CD4-positive, alpha-beta memory T cell (primary cell): ENCODE data around the gene PCGF2. TPM values are rescaled to one million over a fixed set of nuclear protein-coding genes. Genes with fewer than 3 reads are reported as not detected.

Source experiments
- CTCF ChIA-PET: fragments of 350-600 bp; sonication (Branson Sonifier 250); formaldehyde crosslinking; loops from one replicate; lab custom pipeline; 2021; ENCODE audit warnings: inconsistent platforms; ENCODE audit not compliant: partially characterized antibody; lab: Charles Lee
- POLR2A ChIA-PET: fragments of 350-600 bp; sonication (Branson Sonifier 250); formaldehyde crosslinking; loops from one replicate; lab custom pipeline; 2021; ENCODE audit not compliant: partially characterized antibody; lab: Charles Lee
- DNase-seq, 5 donors: peaks; one replicate each; pipeline versions ENCODE4 v3.0.0 to v3.0.0-alpha.2; 2020 to 2022; ENCODE audit warnings: mixed read lengths in 1 of 5
- H3K27ac ChIP-seq: one replicate; pipeline ENCODE4 v1.7.0; 2013; ENCODE audit warnings: low read depth, low read length
- H3K27me3 ChIP-seq: 2 replicates; pipeline ENCODE4 v1.7.0; 2013; ENCODE audit warnings: mild to moderate bottlenecking, low read length, moderate library complexity; ENCODE audit not compliant: insufficient read depth
- H3K36me3 ChIP-seq: 2 replicates; pipeline ENCODE4 v1.7.0; 2013; ENCODE audit warnings: mild to moderate bottlenecking, low read length, moderate library complexity; ENCODE audit not compliant: insufficient read depth
- H3K4me1 ChIP-seq: 2 replicates; pipeline ENCODE4 v1.7.0; 2013; ENCODE audit warnings: mild to moderate bottlenecking, low read length, moderate library complexity; ENCODE audit not compliant: insufficient read depth
- H3K4me3 ChIP-seq, 2 donors: one replicate each; pipeline ENCODE4 v1.7.0; 2013; ENCODE audit warnings: low read length in 2 of 2, mild to moderate bottlenecking in 1 of 2
- H3K9me3 ChIP-seq, 2 donors: one replicate each; pipeline ENCODE4 v1.7.0; 2013; ENCODE audit warnings: low read length in 2 of 2, control low read depth in 1 of 2; ENCODE audit not compliant: control insufficient read depth in 1 of 2
- H3K27ac Mint-ChIP-seq, 7 donors: one replicate each; pipeline ENCODE4 v1.8.0; 2020 to 2021; ENCODE audit warnings: mixed read lengths in 7 of 7, mild to moderate bottlenecking in 6 of 7, inconsistent platforms in 3 of 7, moderate library complexity in 3 of 7
- H3K27me3 Mint-ChIP-seq, 2 donors: one replicate each; pipeline ENCODE4 v1.8.0; 2020 to 2021; ENCODE audit warnings: mixed read lengths in 2 of 2
- H3K36me3 Mint-ChIP-seq, 2 donors: one replicate each; pipeline ENCODE4 v1.8.0; 2020 to 2021; ENCODE audit warnings: mixed read lengths in 2 of 2, inconsistent platforms in 1 of 2, mild to moderate bottlenecking in 1 of 2
- H3K4me1 Mint-ChIP-seq, 4 donors: one replicate each; pipeline ENCODE4 v1.8.0; 2020 to 2021; ENCODE audit warnings: mixed read lengths in 4 of 4, mild to moderate bottlenecking in 1 of 4
- H3K4me3 Mint-ChIP-seq, 8 donors: one replicate each; pipeline ENCODE4 v1.8.0; 2020 to 2021; ENCODE audit warnings: mixed read lengths in 8 of 8, mild to moderate bottlenecking in 7 of 8, moderate library complexity in 6 of 8, inconsistent platforms in 3 of 8
- H3K9me3 Mint-ChIP-seq, 8 donors: one replicate each; pipeline ENCODE4 v1.8.0; 2020 to 2021; ENCODE audit warnings: mixed read lengths in 8 of 8, mild to moderate bottlenecking in 5 of 8, inconsistent platforms in 3 of 8, moderate library complexity in 1 of 8
- intact Hi-C: fragments of 100-400 bp; cut with micrococcal nuclease; formaldehyde crosslinking; loops from one replicate; pipeline ENCODE4 v1.15.1; 2023
- polyA plus RNA-seq, 2 donors: library from polyadenylated mRNA; unstranded; fragments of 300-500 nt; fragmentation: Illumina TruSeq; gene quantifications; one replicate each; pipeline ENCODE4 v1.2.3, GENCODE V29; 2021
- total RNA-seq, 2 experiments: library from RNA; stranded (reverse); gene quantifications; one replicate each; pipeline ENCODE4 v1.2.3, GENCODE V29; 2021

Gene PCGF2
- total and polyA plus RNA-seq, 4 experiments from 2014 or later: not detected

GRCh38 chr17:38698760-38699159 is 49.4 kb downstream of the PCGF2 start:
- Mint-ChIP-seq H3K36me3 (peaks cover 0 to 16% of the 10 kb centered on the region in 2 donors), H3K27me3 (no peaks in the 10 kb centered on the region), H3K27ac (peak overlapping the region in 2 of 7 donors; percentile 2 to 8), H3K9me3 (no peaks in the 10 kb centered on the region), H3K4me1 (peaks cover 23 to 48% (median 30%) of the 10 kb centered on the region in 4 donors), H3K4me3 (no peak overlapping the region)
- no peaks in the 10 kb centered on the region for H3K9me3 ChIP-seq
- intact Hi-C loops: no loop called here
- H3K4me1 ChIP-seq: peaks cover 33% of the 10 kb centered on the region
- no peak overlapping the region for H3K4me3 ChIP-seq
- ChIA-PET CTCF (interaction anchor here (1.5 kb wide), 1 partner anchor 21 kb away, joined by 5 read pairs; no protein-coding TSS in a partner anchor), POLR2A (interaction anchor here (1.7 kb wide), 1 partner anchor 11 kb away, joined by 5 read pairs; no protein-coding TSS in a partner anchor)
- no peak for DNase-seq
- H3K27ac ChIP-seq: no peak overlapping the region
- H3K36me3 ChIP-seq: no peaks in the 10 kb centered on the region
- no peaks in the 10 kb centered on the region for H3K27me3 ChIP-seq

DNA sequence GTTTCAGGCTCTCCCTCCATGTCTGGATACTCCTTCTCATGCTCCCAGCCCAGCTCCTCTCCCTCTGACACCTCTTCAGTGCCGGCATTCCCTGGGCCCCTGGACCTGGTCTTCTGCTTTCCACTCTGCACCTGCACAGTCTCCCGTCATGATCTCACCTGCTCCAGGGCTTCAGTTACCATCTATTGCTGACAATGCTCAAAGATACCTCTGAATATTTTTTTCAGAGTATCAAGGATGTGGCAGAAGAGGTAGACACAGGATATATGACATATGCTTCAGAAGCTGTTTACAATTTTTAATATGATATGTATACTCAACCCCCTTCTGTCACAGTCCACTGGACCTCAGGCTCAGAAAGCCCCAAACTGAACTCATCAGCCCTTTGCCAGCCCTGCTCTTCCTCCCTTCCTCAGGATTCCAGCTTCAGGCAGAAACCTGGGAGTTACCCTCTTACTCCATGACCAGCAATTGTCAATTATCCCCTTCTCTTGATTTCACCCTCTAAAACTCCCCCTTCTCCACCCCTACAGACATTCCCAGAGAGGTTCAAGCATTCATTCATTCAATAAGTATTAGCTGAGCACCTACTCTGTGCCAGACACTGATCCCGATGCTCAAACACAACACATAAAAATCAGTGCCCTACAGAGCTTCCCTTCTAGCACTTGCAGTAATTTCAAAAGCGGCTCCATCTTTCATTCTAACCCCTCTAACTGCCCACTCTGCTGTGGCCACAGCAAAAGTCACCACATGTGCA is 50.9 kb downstream of the PCGF2 start:
- peak overlapping the region in 6 of 7 donors; percentile 28 to 77 (median 57) for H3K27ac Mint-ChIP-seq
- Histone ChIP-seq H3K27me3 (no peaks in the 10 kb centered on the region), H3K9me3 (no peaks in the 10 kb centered on the region), H3K4me3 (no peak overlapping the region), H3K27ac (no peak overlapping the region), H3K4me1 (peaks cover 26% of the 10 kb centered on the region), H3K36me3 (no peaks in the 10 kb centered on the region)
- H3K36me3 Mint-ChIP-seq: peaks cover 0 to 5% of the 10 kb centered on the region in 2 donors
- CTCF ChIA-PET: interaction anchor here (1.0 to 1.4 kb wide), 4 partner anchors 19 to 38 kb away, joined by 3 to 9 read pairs (median 4); partner anchors contain the start of gene EPOP
- intact Hi-C loops: no loop called here
- peak overlapping the region in 2 of 8 donors; percentile 29 to 50 for H3K4me3 Mint-ChIP-seq
- DNase-seq: no peak
- H3K4me1 Mint-ChIP-seq: peaks cover 23 to 33% (median 24%) of the 10 kb centered on the region in 4 donors
- H3K27me3 Mint-ChIP-seq: peaks cover 0 to 1% of the 10 kb centered on the region in 2 donors
- H3K9me3 Mint-ChIP-seq: peaks cover 0 to 2% (median 0%) of the 10 kb centered on the region in 8 donors
- POLR2A ChIA-PET: interaction anchor here (0.7 to 1.4 kb wide), 3 partner anchors 9 to 31 kb away, joined by 4 to 8 read pairs (median 6); no protein-coding TSS in a partner anchor

- Histone ChIP-seq H3K27ac (no peak overlapping the region), H3K9me3 (no peaks in the 10 kb centered on the region), H3K4me1 (peaks cover 9% of the 10 kb centered on the region), H3K36me3 (no peaks in the 10 kb centered on the region), H3K4me3 (no peak overlapping the region), H3K27me3 (no peaks in the 10 kb centered on the region)
- no peak for DNase-seq
- ChIA-PET CTCF (no interaction called here), POLR2A (no interaction called here)
- Mint-ChIP-seq H3K27ac (peak overlapping the region in 1 of 7 donors; percentile 80), H3K4me1 (peaks cover 12 to 15% (median 13%) of the 10 kb centered on the region in 4 donors), H3K36me3 (no peaks in the 10 kb centered on the region), H3K27me3 (peaks cover 0 to 1% of the 10 kb centered on the region in 2 donors), H3K4me3 (no peak overlapping the region), H3K9me3 (peaks cover 0 to 2% (median 0%) of the 10 kb centered on the region in 8 donors)
- intact Hi-C loops: no loop called here
Measured at GRCh38 chr17:38693700-38694329, 54.3 kb downstream of the PCGF2 start.

DNA sequence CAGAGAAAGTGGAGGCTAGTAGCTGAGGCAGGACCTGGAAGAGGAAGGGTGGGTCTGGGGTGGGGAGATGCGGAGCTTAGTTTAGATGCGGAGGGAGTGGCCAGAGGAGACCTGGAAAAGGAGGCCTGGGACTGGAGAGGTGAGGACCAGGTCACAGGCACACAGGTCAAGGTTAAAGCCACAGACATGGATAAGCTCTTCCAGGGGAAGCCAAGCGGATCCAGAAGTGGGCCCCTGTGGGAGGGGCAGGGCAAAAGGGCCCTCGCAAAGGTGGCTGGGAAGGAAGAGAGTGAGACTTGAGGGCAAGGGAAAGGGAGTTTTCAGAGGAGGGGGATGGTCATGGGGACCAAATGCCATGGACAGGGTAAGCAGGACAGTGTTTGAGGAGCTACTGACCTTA is 57.0 kb downstream of the PCGF2 start:
- CTCF ChIA-PET: interaction anchor here (1.3 to 3.3 kb wide), 3 partner anchors 10 to 45 kb away, joined by 4 to 13 read pairs (median 6); no protein-coding TSS in a partner anchor
- peaks cover 0 to 2% (median 0%) of the 10 kb centered on the region in 8 donors for H3K9me3 Mint-ChIP-seq
- H3K9me3 ChIP-seq: no peaks in the 10 kb centered on the region
- H3K36me3 Mint-ChIP-seq: no peaks in the 10 kb centered on the region
- no peaks in the 10 kb centered on the region for H3K36me3 ChIP-seq
- H3K27me3 ChIP-seq: no peaks in the 10 kb centered on the region
- no peak overlapping the region for H3K4me3 ChIP-seq
- H3K4me3 Mint-ChIP-seq: no peak overlapping the region
- H3K4me1 ChIP-seq: no peaks in the 10 kb centered on the region
- H3K4me1 Mint-ChIP-seq: peaks cover 0 to 1% (median 0%) of the 10 kb centered on the region in 4 donors
- H3K27ac ChIP-seq: no peak overlapping the region
- POLR2A ChIA-PET: interaction anchor here (1.4 to 1.5 kb wide), 2 partner anchors 11 to 15 kb away, joined by 4 to 7 read pairs; no protein-coding TSS in a partner anchor
- intact Hi-C loops: no loop called here
- peak overlapping the region in 1 of 7 donors; percentile 48 for H3K27ac Mint-ChIP-seq
- DNase-seq: no peak
- peaks cover 0 to 4% of the 10 kb centered on the region in 2 donors for H3K27me3 Mint-ChIP-seq

- peaks cover 3 to 4% of the 10 kb centered on the region in 2 donors for H3K27me3 Mint-ChIP-seq
- POLR2A ChIA-PET: interaction anchor here (1.5 kb wide), 1 partner anchor 12 kb away, joined by 7 read pairs; no protein-coding TSS in a partner anchor
- no peaks in the 10 kb centered on the region for H3K36me3 Mint-ChIP-seq
Measured at GRCh38 chr17:38690386-38690785, 57.8 kb downstream of the PCGF2 start.

GRCh38 chr17:38687286-38687685 is 60.9 kb downstream of the PCGF2 start:
- Mint-ChIP-seq H3K9me3 (no peaks in the 10 kb centered on the region), H3K27me3 (peaks cover 2 to 7% of the 10 kb centered on the region in 2 donors), H3K4me1 (peaks cover 0 to 1% (median 0%) of the 10 kb centered on the region in 4 donors), H3K27ac (peak overlapping the region in 1 of 7 donors; percentile 15), H3K36me3 (no peaks in the 10 kb centered on the region), H3K4me3 (no peak overlapping the region)
- DNase-seq: no peak
- intact Hi-C loops: no loop called here
- H3K4me1 ChIP-seq: no peaks in the 10 kb centered on the region
- no peak overlapping the region for H3K27ac ChIP-seq
- ChIA-PET CTCF (interaction anchor here (0.7 to 1.7 kb wide), 3 partner anchors 10 to 50 kb away, joined by 3 to 8 read pairs (median 6); no protein-coding TSS in a partner anchor), POLR2A (interaction anchor here (0.6 kb wide), 1 partner anchor 128 kb away, joined by 3 read pairs; no protein-coding TSS in a partner anchor)
- H3K36me3 ChIP-seq: no peaks in the 10 kb centered on the region
- no peaks in the 10 kb centered on the region for H3K27me3 ChIP-seq
- no peak overlapping the region for H3K4me3 ChIP-seq
- H3K9me3 ChIP-seq: no peaks in the 10 kb centered on the region

More at GRCh38 chr17:38690386-38690785, 57.8 kb downstream of the PCGF2 start:
- Mint-ChIP-seq H3K9me3 (peaks cover 0 to 2% (median 0%) of the 10 kb centered on the region in 8 donors), H3K4me3 (no peak overlapping the region), H3K4me1 (peaks cover 0 to 1% (median 0%) of the 10 kb centered on the region in 4 donors), H3K27ac (no peak overlapping the region)
- intact Hi-C loops: no loop called here
- DNase-seq: no peak
- H3K27me3 ChIP-seq: no peaks in the 10 kb centered on the region
- H3K36me3 ChIP-seq: no peaks in the 10 kb centered on the region
- no peaks in the 10 kb centered on the region for H3K4me1 ChIP-seq
- no peaks in the 10 kb centered on the region for H3K9me3 ChIP-seq
- H3K4me3 ChIP-seq: no peak overlapping the region
- no peak overlapping the region for H3K27ac ChIP-seq
- CTCF ChIA-PET: interaction anchor here (1.3 to 3.3 kb wide), 3 partner anchors 10 to 46 kb away, joined by 3 to 13 read pairs (median 6); no protein-coding TSS in a partner anchor
